ENCODE measurements around the gene NADSYN1.

DNA sequence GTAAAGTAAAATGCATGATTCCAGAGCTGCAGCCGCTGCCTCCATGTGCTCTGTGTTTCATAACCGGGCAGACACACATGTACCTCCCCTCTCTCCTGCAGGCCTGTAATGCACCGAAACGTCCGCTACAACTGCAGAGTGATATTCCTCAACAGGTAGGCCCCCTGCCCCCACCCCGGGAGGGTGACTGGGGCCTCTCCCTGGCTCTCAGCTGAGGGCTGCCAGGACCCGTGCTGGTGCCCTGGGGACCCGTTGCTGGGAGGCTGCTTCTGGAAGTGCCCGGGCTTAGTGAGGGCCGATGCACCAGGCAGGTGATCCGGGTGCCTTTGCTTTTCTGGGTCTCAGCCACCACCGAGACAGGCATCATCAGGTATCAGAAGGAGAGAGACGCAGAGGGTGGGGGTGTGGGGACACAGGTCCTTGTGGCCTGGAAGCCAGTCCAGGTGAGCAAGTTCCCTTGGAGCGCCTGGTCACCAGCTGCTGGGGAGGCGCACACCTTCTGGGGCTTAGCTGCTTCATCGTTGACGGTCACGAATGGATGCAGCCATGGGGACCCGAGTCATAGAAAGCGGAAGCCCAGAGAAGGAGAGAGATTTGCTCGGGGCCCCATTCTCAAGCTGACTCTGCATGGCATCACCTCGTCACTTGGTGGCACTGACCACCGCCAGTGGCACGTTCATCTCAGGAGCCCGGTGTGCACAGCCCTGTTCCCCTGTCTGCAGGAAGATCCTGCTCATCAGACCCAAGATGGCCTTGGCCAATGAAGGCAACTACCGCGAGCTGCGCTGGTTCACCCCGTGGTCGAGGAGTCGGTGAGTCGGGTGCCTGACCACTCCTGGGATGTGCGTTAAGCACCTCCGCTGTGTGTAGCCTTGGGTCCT lies 10.6 kb downstream of the NADSYN1 start:
- TF ChIP-seq, protein P1, sequence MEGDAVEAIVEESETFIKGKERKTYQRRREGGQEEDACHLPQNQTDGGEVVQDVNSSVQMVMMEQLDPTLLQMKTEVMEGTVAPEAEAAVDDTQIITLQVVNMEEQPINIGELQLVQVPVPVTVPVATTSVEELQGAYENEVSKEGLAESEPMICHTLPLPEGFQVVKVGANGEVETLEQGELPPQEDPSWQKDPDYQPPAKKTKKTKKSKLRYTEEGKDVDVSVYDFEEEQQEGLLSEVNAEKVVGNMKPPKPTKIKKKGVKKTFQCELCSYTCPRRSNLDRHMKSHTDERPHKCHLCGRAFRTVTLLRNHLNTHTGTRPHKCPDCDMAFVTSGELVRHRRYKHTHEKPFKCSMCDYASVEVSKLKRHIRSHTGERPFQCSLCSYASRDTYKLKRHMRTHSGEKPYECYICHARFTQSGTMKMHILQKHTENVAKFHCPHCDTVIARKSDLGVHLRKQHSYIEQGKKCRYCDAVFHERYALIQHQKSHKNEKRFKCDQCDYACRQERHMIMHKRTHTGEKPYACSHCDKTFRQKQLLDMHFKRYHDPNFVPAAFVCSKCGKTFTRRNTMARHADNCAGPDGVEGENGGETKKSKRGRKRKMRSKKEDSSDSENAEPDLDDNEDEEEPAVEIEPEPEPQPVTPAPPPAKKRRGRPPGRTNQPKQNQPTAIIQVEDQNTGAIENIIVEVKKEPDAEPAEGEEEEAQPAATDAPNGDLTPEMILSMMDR (IDR thresholded peaks at IDR 0.05) = no peak
- no peak for TF ChIP-seq POLR2A (IDR thresholded peaks at IDR 0.05)
